Panc1 (cell line): ENCODE data around the gene WFDC5. TPM values are rescaled to one million over a fixed set of nuclear protein-coding genes. Genes with fewer than 3 reads are reported as not detected.

ENCODE experiments used
- ATAC-seq: fragments of 200-7000 bp; cut with Tn5 transposase; 2 replicates; pipeline ENCODE4 v1.9.1; 2020; ENCODE audit warnings: mild to moderate bottlenecking, moderate library complexity
- BruUV-seq: library from RNA; stranded (reverse); fragments of 400-500 nt; replicated peaks from 2 replicates; lab custom pipeline; 2021; lab: Mats Ljungman, UMichigan
- CTCF ChIA-PET: fragments of 300-600 bp; sonication (Branson Sonifier 250); formaldehyde crosslinking; loops from one replicate; lab custom pipeline; 2022; ENCODE audit warnings: antibody characterized with exemption; lab: Charles Lee
- POLR2A ChIA-PET: fragments of 300-600 bp; sonication (Branson Sonifier 250); formaldehyde crosslinking; loops from one replicate; lab custom pipeline; 2022; ENCODE audit warnings: antibody characterized with exemption; lab: Charles Lee
- DNase-seq: peaks from one replicate; pipeline ENCODE4 v3.0.0-alpha.2; 2010; ENCODE audit warnings: low read depth, low spot score
- H3K27ac ChIP-seq: 2 replicates; pipeline ENCODE4 v1.5.1; 2011; ENCODE audit warnings: mild to moderate bottlenecking, low read length, inconsistent platforms
- H3K27me3 ChIP-seq: fragments of 200-500 bp; sonication (Bioruptor generic); 2 replicates; pipeline ENCODE4 v1.6.0; 2014; ENCODE audit warnings: low read length, inconsistent platforms; ENCODE audit not compliant: control insufficient read depth, insufficient read depth
- H3K36me3 ChIP-seq: fragments of 200-500 bp; sonication (Bioruptor generic); 2 replicates; pipeline ENCODE4 v1.5.1; 2014; ENCODE audit warnings: inconsistent platforms, mild to moderate bottlenecking, low read length, moderate library complexity; ENCODE audit not compliant: control insufficient read depth, insufficient read depth
- H3K4me1 ChIP-seq: 2 replicates; pipeline ENCODE4 v1.5.1; 2011; ENCODE audit warnings: inconsistent platforms, mild to moderate bottlenecking, low read length, moderate library complexity; ENCODE audit not compliant: control insufficient read depth, insufficient read depth
- H3K4me3 ChIP-seq, 2 experiments: 2 replicates each; pipeline ENCODE4 v1.5.1; 2011 to 2012; ENCODE audit warnings: low read depth in 2 of 2, low read length in 2 of 2, mild to moderate bottlenecking in 2 of 2, inconsistent platforms in 1 of 2, moderate library complexity in 1 of 2
- H3K9me3 ChIP-seq: fragments of 200-500 bp; sonication (Bioruptor generic); 2 replicates; pipeline ENCODE4 v1.5.1; 2014; ENCODE audit warnings: low read depth, mild to moderate bottlenecking, inconsistent platforms, low read length, moderate library complexity; ENCODE audit not compliant: control insufficient read depth, insufficient read depth
- POLR2AphosphoS5 ChIP-seq: IDR thresholded peaks from 2 replicates; pipeline ENCODE4 v1.6.1; 2012; ENCODE audit warnings: mild to moderate bottlenecking, low read depth, low read length, moderate library complexity
- SIN3A ChIP-seq: IDR thresholded peaks from 2 replicates; pipeline ENCODE4 v1.6.1; 2012; ENCODE audit warnings: low read depth, mild to moderate bottlenecking, low read length, moderate library complexity, borderline replicate concordance; ENCODE audit not compliant: insufficient read depth
- TCF7L2 ChIP-seq: IDR thresholded peaks from 2 replicates; pipeline ENCODE4 v1.6.1; 2011; ENCODE audit warnings: mild to moderate bottlenecking, low read depth, low read length, inconsistent platforms
- in situ Hi-C: cut with HindIII; loops from 2 replicates; pipeline ENCODE4 v1.10.0; 2016; ENCODE audit warnings: low sequenced_read_pairs, low pct_unique_long_range_greater_than_20kb
- intact Hi-C: fragments of 100-400 bp; cut with micrococcal nuclease; formaldehyde crosslinking; loops from one replicate; pipeline ENCODE4 v1.10.0; 2022; ENCODE audit not compliant: unreplicated experiment
- total RNA-seq: library from RNA; stranded (reverse); gene quantifications from one replicate; pipeline ENCODE4 v1.2.1, GENCODE V29; 2021; ENCODE audit not compliant: unreplicated experiment
- TF ChIP-seq, protein P1 (sequence below): fragments of 450-650 bp; IDR thresholded peaks from 2 replicates; pipeline ENCODE4 v1.5.1; 2017; ENCODE audit warnings: mild to moderate bottlenecking
- TF ChIP-seq, protein P2 (sequence below), 2 experiments: IDR thresholded peaks; 2 replicates each; pipeline ENCODE4 v1.6.1; 2011 to 2012; ENCODE audit warnings: low read depth in 2 of 2, control low read depth in 1 of 2, low read length in 1 of 2, mild to moderate bottlenecking in 1 of 2, moderate library complexity in 1 of 2; ENCODE audit not compliant: insufficient read depth in 1 of 2

Gene WFDC5
- total RNA-seq, 1 experiment from 2014 or later: not detected

DNA sequence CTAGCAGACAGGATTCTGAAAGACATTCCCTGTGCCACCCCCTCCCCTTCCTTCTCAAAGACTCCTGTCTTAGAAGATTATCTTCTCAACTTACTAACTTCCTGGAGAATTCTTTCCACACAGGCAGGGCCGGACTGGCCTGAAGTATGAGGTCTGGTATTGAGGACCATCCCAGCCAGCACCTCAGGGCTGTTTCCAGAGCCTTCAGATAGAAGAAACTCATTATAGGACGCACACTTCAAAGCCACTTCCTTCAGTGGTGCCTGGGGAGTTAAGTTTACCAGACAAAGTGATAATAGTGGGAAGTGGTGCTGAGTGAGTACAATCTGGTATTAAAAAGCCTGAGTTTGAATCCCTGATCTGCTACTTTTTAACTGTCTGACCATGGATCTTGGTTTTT, 29.7 kb downstream of the WFDC5 start:
- ChIA-PET POLR2A (no interaction called here), CTCF (no interaction called here)
- in situ Hi-C loops (no loop called here), intact Hi-C loops (no loop called here)
- no peak for TF ChIP-seq POLR2AphosphoS5
- TF ChIP-seq TCF7L2: no peak
- TF ChIP-seq, protein P1, sequence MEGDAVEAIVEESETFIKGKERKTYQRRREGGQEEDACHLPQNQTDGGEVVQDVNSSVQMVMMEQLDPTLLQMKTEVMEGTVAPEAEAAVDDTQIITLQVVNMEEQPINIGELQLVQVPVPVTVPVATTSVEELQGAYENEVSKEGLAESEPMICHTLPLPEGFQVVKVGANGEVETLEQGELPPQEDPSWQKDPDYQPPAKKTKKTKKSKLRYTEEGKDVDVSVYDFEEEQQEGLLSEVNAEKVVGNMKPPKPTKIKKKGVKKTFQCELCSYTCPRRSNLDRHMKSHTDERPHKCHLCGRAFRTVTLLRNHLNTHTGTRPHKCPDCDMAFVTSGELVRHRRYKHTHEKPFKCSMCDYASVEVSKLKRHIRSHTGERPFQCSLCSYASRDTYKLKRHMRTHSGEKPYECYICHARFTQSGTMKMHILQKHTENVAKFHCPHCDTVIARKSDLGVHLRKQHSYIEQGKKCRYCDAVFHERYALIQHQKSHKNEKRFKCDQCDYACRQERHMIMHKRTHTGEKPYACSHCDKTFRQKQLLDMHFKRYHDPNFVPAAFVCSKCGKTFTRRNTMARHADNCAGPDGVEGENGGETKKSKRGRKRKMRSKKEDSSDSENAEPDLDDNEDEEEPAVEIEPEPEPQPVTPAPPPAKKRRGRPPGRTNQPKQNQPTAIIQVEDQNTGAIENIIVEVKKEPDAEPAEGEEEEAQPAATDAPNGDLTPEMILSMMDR: no peak
- TF ChIP-seq, protein P2, sequence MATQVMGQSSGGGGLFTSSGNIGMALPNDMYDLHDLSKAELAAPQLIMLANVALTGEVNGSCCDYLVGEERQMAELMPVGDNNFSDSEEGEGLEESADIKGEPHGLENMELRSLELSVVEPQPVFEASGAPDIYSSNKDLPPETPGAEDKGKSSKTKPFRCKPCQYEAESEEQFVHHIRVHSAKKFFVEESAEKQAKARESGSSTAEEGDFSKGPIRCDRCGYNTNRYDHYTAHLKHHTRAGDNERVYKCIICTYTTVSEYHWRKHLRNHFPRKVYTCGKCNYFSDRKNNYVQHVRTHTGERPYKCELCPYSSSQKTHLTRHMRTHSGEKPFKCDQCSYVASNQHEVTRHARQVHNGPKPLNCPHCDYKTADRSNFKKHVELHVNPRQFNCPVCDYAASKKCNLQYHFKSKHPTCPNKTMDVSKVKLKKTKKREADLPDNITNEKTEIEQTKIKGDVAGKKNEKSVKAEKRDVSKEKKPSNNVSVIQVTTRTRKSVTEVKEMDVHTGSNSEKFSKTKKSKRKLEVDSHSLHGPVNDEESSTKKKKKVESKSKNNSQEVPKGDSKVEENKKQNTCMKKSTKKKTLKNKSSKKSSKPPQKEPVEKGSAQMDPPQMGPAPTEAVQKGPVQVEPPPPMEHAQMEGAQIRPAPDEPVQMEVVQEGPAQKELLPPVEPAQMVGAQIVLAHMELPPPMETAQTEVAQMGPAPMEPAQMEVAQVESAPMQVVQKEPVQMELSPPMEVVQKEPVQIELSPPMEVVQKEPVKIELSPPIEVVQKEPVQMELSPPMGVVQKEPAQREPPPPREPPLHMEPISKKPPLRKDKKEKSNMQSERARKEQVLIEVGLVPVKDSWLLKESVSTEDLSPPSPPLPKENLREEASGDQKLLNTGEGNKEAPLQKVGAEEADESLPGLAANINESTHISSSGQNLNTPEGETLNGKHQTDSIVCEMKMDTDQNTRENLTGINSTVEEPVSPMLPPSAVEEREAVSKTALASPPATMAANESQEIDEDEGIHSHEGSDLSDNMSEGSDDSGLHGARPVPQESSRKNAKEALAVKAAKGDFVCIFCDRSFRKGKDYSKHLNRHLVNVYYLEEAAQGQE (IDR thresholded peaks at IDR 0.05; ENCODE audit: insufficient read depth in 1 of 2, low read depth in 2 of 2, low read length in 1 of 2): no peak
- no peak for TF ChIP-seq SIN3A
- Histone ChIP-seq H3K4me1 (no peaks in the 10 kb centered on the region), H3K27ac (no peak overlapping the region), H3K4me3 (no peak overlapping the region), H3K9me3 (no peaks in the 10 kb centered on the region), H3K27me3 (no peaks in the 10 kb centered on the region), H3K36me3 (no peaks in the 10 kb centered on the region)
- no TSS peak for BruUV-seq
- DNase-seq (no peak), ATAC-seq (no peak)

DNA sequence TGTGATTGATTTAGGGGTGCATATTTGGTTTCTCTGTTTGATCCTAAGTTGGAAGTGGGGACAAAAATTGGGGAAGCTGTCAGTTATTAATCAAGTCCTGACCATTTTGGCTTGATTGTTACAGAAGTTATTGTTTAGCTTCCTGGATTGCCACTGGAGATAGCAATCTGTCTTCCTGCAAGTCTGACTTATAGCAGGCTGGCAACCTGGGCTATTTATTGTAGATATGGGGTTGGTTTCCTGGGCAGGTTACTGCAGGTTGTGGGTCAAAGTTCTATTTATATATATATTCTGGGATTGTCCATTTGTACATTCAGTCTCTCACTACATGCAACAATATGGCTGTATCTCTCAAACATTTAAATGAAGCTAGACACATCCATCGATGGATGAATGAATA, 31.8 kb downstream of the WFDC5 start:
- Histone ChIP-seq H3K4me3 (no peak overlapping the region), H3K4me1 (no peaks in the 10 kb centered on the region), H3K27ac (no peak overlapping the region), H3K9me3 (no peaks in the 10 kb centered on the region), H3K36me3 (no peaks in the 10 kb centered on the region; the same call in 1 of the 2 replicates), H3K27me3 (no peaks in the 10 kb centered on the region)
- TF ChIP-seq, protein P1: no peak
- TF ChIP-seq POLR2AphosphoS5: no peak
- TF ChIP-seq, protein P2 (IDR thresholded peaks at IDR 0.05; ENCODE audit: insufficient read depth in 1 of 2, low read depth in 2 of 2, low read length in 1 of 2): no peak
- TF ChIP-seq SIN3A: no peak
- TF ChIP-seq TCF7L2: no peak
- no peak for ATAC-seq
- ChIA-PET POLR2A (interaction anchor here (0.5 kb wide), 1 partner anchor 324 kb away, joined by 3 read pairs; no protein-coding TSS in a partner anchor), CTCF (no interaction called here)
- in situ Hi-C loops: no loop called here
- intact Hi-C loops: no loop called here
- no peak for DNase-seq
- BruUV-seq: no TSS peak
